ENCODE data around the gene ADAMTS2.
"Not testable (repeated sequence)": the region's sequence is repeated elsewhere in the genome, so short reads cannot be mapped to it uniquely, and the experiment has no call there.

The ADAMTS2 gene

GRCh38 chr5:179123491-179124272, 221.6 kb downstream of the ADAMTS2 start:
- no peak for DNase-seq (ENCODE audit: low spot score)

DNA sequence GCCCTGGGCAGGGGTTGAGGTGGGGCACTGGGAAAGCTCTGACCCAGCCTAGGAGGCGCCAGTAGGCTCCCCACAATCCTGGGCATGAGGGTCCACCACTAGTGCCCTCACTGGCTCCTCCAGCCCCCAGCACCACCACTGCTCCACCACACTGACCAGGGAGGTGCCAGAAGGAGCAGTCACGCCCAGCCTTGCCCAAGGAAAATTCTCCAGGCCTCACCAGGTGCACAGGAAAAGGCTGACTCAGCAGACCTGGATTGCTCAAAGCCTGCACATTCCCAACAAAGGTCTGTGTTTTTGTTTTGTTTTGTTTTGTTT, 222.2 kb downstream of the ADAMTS2 start:
- no peak for DNase-seq (ENCODE audit: low spot score)

- no peak for DNase-seq (ENCODE audit: low spot score)
Observed at GRCh38 chr5:179122411-179123108, 222.7 kb downstream of the ADAMTS2 start.

GRCh38 chr5:179121667-179122111, 223.6 kb downstream of the ADAMTS2 start:
- no peak for DNase-seq (ENCODE audit: low spot score)

DNA sequence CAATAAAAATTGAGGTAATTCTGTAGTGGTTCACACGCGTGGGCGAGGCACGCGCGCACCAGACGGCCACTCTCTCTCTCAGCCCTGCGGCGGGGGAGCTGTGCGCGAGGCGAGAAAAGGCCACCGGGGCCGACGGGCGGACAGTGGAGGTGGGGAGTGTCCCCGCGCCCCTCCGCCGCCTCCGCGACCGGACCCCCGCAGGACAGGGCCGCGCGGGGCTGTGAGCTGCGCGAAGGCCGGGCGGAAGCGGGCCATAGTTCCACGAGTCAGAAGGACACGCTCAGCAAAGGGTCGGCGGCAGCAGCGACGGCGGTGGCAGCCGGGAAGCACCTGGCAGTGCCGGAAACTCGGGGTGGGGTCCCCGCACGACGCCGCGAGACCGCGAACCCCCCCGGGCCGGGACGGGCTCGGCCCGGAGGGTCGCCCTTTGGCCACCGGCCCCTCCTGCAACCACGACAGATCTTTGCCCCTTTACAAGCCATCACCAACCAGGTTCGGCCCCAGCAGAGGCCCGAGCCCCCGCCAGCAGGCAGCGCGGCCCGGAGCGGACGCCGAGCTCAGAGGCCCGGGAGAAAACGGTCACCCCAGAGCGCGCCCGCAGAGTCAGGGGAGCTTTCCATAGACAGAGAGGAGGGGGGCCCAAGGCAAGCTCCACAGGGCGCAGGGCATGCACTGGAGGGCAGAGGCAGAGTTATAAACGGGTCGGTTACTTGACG, 224.2 kb downstream of the ADAMTS2 start:
- DNase-seq (ENCODE audit: low spot score), result no peak

DNA sequence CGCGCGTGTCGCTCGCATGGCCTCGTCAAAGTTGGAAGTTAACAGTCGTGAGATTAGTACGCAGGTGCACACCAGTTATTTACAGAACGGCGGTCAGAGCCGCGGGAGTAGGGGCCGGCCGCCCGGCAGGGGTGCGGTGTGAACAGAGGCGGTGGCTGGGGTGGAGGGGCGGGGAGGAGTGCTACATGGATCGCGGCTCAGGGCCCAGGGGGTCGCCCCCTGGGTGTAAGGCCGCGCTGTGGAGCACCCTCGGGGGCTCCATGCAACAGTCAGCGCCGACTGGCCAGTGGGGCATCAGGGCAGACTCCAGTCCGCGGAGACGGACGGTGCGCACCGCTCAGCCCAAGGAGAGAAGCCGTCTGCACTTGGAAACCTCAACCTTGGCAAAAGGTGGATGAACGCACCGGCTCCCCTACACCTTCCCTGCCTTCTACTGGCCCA, 224.8 kb downstream of the ADAMTS2 start:
- DNase-seq (ENCODE audit: low spot score), result no peak

DNA sequence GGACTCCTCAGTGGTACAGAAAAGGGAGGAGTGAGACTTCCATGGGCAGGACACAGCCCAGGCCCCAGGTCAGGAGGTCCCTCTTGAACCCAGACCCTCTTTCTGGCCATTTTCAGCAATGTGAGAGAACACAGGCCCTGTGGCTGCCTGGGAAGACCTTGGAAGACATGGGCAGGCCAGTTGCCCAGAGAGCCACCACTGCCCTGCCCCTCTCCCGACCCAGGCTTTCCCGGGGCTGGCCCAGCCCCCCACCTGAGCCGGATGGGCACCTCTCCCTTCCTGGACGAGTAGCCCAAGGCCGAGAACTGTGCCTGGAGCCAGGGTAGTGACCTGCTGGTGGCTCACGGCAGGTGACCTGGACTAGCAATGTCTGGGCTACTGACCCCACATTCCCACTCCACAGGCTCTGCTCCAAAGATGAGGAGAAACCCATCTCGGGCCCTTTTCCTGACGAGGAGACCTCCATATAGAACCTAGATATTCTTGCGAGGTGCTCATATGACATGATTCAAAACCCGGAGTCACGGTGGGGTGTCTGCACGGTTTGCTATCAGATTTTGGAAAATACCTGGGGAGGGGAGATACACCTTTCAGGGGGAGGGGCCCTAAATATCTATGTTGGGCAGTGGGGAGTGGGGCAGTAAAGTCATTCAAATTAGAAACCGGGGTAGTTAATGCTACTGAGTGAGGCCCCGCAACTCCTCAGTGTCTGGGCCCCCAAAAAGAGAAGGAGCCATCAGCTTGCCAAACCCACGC, 225.7 kb downstream of the ADAMTS2 start:
- no peak for DNase-seq (ENCODE audit: low spot score)

GRCh38 chr5:179118756-179119414, 226.4 kb downstream of the ADAMTS2 start:
- no peak for DNase-seq (ENCODE audit: low spot score)

DNA sequence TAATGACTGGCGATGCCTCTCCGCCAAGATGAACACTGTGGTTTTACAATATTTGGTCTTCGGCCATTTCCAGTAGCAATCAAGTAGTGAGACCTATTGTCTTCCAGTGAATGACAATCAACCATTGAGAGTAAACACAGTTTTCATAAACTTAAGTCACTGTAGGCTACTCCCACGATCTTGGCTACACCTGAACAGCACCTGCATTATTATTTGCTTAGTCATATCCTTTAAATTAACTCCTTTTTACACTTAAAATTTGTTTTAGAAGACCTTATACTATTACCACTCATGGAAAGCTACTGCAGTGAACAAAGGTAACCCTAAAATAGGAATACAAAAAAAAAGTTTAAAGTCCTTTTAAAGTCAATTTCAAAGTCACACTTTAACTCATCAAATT, 226.9 kb downstream of the ADAMTS2 start:
- no peak for DNase-seq (ENCODE audit: low spot score)

DNA sequence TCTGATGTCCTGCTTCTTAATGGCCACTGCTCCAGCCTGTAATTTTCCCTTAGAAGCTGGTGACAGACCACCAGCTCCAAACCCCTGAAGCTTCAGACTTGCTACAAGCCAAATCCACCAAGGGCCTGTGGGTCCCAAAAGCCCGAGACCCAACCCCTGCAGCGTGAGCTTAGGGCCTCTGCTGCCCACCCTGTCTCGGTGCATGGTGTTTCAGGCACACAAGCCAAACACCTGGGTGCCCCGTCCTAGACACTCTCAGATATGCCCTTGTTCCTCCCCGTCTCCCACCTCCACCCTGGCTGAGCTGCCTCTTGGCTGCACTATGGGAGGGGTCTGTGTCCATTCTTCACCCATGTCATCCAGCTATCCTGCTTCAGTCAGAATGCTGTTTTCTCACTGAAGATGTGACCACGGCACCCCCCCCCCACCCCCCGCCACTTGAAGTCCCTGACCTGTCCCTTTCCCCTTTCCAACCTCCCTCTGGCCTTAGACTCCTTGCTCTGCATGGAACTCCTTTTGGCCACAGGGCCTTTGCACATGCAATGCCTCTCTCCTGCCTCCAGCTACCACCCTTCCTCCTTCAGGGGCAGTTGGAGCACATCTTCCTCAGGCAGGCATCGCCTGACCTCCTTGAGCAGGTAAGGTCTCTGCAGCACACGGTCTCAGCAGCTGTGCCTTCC, 229.3 kb downstream of the ADAMTS2 start:
- no peak for DNase-seq (ENCODE audit: low spot score)

- no peak for DNase-seq (ENCODE audit: low spot score)
Observed at GRCh38 chr5:179115307-179115706, 230.0 kb downstream of the ADAMTS2 start.

- DNase-seq (ENCODE audit: low spot score), result no peak
Observed at GRCh38 chr5:179114756-179115155, 230.5 kb downstream of the ADAMTS2 start.

DNA sequence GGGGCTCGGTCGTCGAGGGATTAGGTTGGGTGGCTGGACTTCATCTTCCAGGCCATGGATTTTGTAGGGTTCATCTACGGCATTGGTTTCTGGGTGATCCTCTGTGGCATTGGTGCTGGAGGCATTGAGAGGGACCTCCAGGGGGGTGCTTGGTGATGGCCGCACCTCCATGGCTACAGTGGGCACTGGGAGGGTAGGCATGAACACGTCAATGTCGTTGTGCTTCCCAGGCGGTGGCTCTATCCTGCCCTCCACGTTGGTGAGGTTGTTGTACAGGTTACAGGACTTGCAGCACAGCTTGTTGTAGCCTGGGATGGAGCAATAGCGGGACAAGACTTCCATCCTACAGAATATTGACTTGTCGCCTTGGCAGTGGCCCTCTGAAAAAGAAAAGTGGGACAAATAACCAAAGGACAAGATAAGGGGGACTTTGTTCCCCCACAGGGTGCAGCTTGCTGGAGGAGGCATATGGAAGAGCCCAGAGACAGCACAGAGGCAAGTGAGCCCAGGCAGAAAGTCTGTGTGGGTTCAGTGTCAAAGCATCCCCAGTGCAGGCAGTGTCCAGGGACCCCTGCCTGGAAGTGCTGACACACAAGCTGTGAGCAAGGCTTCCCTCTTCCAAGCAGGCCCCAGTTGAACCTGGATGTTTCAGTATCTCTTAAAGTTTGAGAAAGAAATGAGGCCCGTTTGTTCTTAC, 231.2 kb downstream of the ADAMTS2 start:
- DNase-seq (ENCODE audit: low spot score), result no peak

DNA sequence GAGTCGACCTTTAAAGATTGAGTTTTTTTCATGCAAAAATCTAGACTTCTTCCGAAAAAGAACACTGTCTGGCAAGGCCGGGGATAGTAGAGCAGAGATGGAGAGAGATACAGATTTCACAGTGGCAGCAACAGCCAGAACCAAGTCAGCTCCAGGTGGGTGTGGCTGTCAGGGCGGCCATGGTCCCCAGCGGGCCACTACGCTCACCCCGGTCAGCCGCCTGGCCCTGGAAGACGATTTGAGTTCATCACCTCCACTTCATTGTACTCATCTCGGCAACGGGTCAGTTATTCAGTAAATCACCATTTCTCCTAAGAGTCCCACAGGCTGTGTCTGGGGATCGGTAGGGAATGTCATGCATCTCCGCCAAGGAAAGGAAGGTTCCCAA, 232.1 kb downstream of the ADAMTS2 start:
- DNase-seq (ENCODE audit: low spot score), result no peak

- DNase-seq (ENCODE audit: low spot score), result no peak
Observed at GRCh38 chr5:179112469-179113142, 232.7 kb downstream of the ADAMTS2 start.

GRCh38 chr5:179111267-179112207, 233.7 kb downstream of the ADAMTS2 start:
- no peak for DNase-seq (ENCODE audit: low spot score)

GRCh38 chr5:179110528-179110927, 234.7 kb downstream of the ADAMTS2 start:
- no peak for DNase-seq (ENCODE audit: low spot score)

DNA sequence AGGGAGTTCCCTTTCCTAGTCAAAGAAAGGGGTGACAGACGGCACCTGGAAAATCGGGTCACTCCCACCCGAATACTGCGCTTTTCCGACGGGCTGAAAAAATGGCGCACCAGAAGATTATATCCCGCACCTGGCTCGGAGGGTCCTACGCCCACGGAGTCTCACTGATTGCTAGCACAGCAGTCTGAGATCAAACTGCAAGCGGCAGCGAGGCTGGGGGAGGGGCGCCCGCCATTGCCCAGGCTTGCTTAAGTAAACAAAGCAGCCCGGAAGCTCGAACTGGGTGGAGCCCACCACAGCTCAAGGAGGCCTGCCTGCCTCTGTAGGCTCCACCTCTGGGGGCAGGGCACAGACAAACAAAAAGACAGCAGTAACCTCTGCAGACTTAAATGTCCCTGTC, 244.0 kb downstream of the ADAMTS2 start:
- not testable (repeated sequence) for DNase-seq (ENCODE audit: low spot score)

DNA sequence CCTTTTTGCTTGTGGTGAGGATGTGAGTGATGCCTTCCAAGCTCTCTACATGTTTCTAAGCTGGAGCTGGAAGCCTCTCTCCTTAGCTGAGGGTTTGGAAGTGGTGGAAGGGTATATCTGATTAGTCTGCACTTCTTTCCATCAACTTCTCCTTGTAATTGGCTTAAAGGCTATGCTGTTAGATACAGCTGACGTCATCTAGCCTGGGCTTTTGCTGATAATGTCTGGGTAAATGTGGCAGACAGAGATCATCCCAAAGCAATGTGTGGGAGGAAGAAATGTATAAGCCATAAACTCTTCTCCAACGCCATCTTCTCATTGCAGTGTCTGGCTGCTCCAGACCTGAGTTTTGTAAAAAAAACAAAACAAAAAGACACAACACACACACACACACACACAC, 255.8 kb downstream of the ADAMTS2 start:
- no peak for DNase-seq (ENCODE audit: low spot score)
